PC-9 (cell line): Measurements from ENCODE around the gene BHLHE41. TPM values are rescaled to one million over a fixed set of nuclear protein-coding genes. Genes with fewer than 3 reads are reported as not detected.

Experiments used
- BruUV-seq: library from RNA; stranded (reverse); fragments of 400-500 nt; replicated peaks from 2 replicates; lab custom pipeline; 2021; lab: Mats Ljungman, UMichigan
- CTCF ChIA-PET: fragments of 300-600 bp; sonication (Branson Sonifier 250); formaldehyde crosslinking; loops from one replicate; lab custom pipeline; 2022; ENCODE audit warnings: antibody characterized with exemption; lab: Charles Lee
- POLR2A ChIA-PET: fragments of 300-600 bp; sonication (Branson Sonifier 250); formaldehyde crosslinking; loops from one replicate; lab custom pipeline; 2022; ENCODE audit warnings: antibody characterized with exemption; ENCODE audit not compliant: unreplicated experiment; lab: Charles Lee
- DNase-seq, 2 experiments: peaks; one replicate each; pipeline versions ENCODE4 v3.0.0 to v3.0.0-alpha.2; 2015 to 2022; ENCODE audit warnings: mixed read lengths in 1 of 2
- H2AFZ ChIP-seq: fragments of 200-600 bp; sonication (generic); 2 replicates; pipeline ENCODE4 v1.8.1; 2017; ENCODE audit warnings: antibody characterized with exemption
- H3F3A ChIP-seq: fragments of 200-600 bp; sonication (generic); 2 replicates; pipeline ENCODE4 v1.8.1; 2017; ENCODE audit warnings: antibody characterized with exemption, mild to moderate bottlenecking, low read depth; ENCODE audit not compliant: insufficient read depth
- H3K27ac ChIP-seq: fragments of 200-600 bp; sonication (generic); 2 replicates; pipeline ENCODE4 v1.6.1; 2016; ENCODE audit warnings: mixed run types
- H3K27me3 ChIP-seq: fragments of 200-600 bp; sonication (generic); 2 replicates; pipeline ENCODE4 v1.6.1; 2016; ENCODE audit warnings: low read depth, mixed run types; ENCODE audit not compliant: insufficient read depth
- H3K36me3 ChIP-seq: fragments of 200-600 bp; sonication (generic); 2 replicates; pipeline ENCODE4 v1.6.1; 2016; ENCODE audit warnings: low read depth, mixed run types
- H3K4me1 ChIP-seq: fragments of 200-600 bp; sonication (generic); replicated peaks from 2 replicates; pipeline ENCODE4 v1.6.1; 2016; ENCODE audit warnings: mixed run types; ENCODE audit not compliant: insufficient read depth
- H3K4me2 ChIP-seq: fragments of 200-600 bp; sonication (generic); 2 replicates; pipeline ENCODE4 v1.6.1; 2017; ENCODE audit warnings: mixed run types
- H3K4me3 ChIP-seq: fragments of 200-600 bp; sonication (generic); 2 replicates; pipeline ENCODE4 v1.6.1; 2016; ENCODE audit warnings: mixed run types
- H3K79me2 ChIP-seq: fragments of 200-600 bp; sonication (generic); 2 replicates; pipeline ENCODE4 v1.6.1; 2017; ENCODE audit warnings: low read depth, mixed run types
- H3K9me2 ChIP-seq: fragments of 200-600 bp; sonication (generic); 2 replicates; pipeline ENCODE4 v1.8.1; 2017; ENCODE audit warnings: mild to moderate bottlenecking; ENCODE audit not compliant: insufficient read depth
- H3K9me3 ChIP-seq: fragments of 200-600 bp; sonication (generic); 2 replicates; pipeline ENCODE4 v1.8.1; 2016; ENCODE audit warnings: low read depth; ENCODE audit not compliant: insufficient read depth
- H4K20me1 ChIP-seq: fragments of 200-600 bp; sonication (generic); 2 replicates; pipeline ENCODE4 v1.8.1; 2017; ENCODE audit not compliant: insufficient read depth
- EZH2 ChIP-seq: fragments of 200-600 bp; sonication (generic); IDR thresholded peaks from 2 replicates; pipeline ENCODE4 v1.8.0; 2017; ENCODE audit warnings: antibody characterized with exemption, low read depth
- intact Hi-C: fragments of 100-400 bp; cut with micrococcal nuclease; formaldehyde crosslinking; loops from one replicate; pipeline ENCODE4 v1.10.0; 2022; ENCODE audit not compliant: unreplicated experiment
- total RNA-seq: library from RNA; stranded (reverse); gene quantifications from 2 replicates; pipeline ENCODE4 v1.2.3, GENCODE V29; 2021
- TF ChIP-seq, protein P1 (sequence below): fragments of 200-600 bp; sonication (generic); conservative IDR thresholded peaks from 2 replicates; pipeline ENCODE4 v1.6.1; 2017; ENCODE audit warnings: mixed run types, antibody characterized with exemption, mild to moderate bottlenecking, moderate library complexity

BHLHE41 gene
- total RNA-seq, 1 experiment from 2014 or later = 57.1 TPM

DNA sequence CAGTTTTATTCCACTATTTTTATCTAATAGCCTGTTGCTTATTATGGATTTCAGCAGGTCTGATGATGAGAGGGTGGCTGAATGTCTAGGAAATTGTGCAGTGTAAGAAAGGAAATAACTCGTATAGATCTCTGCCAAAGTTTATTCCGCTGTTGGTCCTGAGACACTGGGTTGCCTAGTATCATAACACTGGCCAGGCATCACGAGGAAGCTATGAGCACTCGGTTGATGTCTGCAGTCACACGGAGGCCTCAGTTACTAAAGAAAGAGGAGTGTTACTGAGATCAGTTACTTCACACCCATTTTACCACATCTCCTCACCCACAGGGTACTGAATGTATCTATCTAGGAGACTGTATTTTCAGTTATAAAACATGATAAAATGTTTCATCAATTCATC, 21.9 kb downstream of the BHLHE41 start:
- no peak for DNase-seq
- 0 out of 2 replicates have a peak, but pooled peaks cover 3% of the 10 kb centered on the region for H3K36me3 ChIP-seq
- TF ChIP-seq, protein P1, sequence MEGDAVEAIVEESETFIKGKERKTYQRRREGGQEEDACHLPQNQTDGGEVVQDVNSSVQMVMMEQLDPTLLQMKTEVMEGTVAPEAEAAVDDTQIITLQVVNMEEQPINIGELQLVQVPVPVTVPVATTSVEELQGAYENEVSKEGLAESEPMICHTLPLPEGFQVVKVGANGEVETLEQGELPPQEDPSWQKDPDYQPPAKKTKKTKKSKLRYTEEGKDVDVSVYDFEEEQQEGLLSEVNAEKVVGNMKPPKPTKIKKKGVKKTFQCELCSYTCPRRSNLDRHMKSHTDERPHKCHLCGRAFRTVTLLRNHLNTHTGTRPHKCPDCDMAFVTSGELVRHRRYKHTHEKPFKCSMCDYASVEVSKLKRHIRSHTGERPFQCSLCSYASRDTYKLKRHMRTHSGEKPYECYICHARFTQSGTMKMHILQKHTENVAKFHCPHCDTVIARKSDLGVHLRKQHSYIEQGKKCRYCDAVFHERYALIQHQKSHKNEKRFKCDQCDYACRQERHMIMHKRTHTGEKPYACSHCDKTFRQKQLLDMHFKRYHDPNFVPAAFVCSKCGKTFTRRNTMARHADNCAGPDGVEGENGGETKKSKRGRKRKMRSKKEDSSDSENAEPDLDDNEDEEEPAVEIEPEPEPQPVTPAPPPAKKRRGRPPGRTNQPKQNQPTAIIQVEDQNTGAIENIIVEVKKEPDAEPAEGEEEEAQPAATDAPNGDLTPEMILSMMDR = no peak
- no peak for TF ChIP-seq EZH2
- intact Hi-C loops = loop anchor here (5.0 kb wide), 1 partner anchor 389 kb away; no protein-coding TSS in a partner anchor
- BruUV-seq = no TSS peak
- H3K9me2 ChIP-seq = 0 out of 2 replicates have a peak, but pooled peaks cover 5% of the 10 kb centered on the region
- peaks cover 58% of the 10 kb centered on the region for H3K4me1 ChIP-seq
- no peaks in the 10 kb centered on the region for H3K79me2 ChIP-seq
- peaks cover 29% of the 10 kb centered on the region for H3F3A ChIP-seq
- H3K4me2 ChIP-seq = no peak overlapping the region
- no peaks in the 10 kb centered on the region for H3K27me3 ChIP-seq
- no peaks in the 10 kb centered on the region for H4K20me1 ChIP-seq
- no peak overlapping the region for H3K4me3 ChIP-seq
- peaks cover 3% of the 10 kb centered on the region; the same call in 1 of the 2 replicates for H3K9me3 ChIP-seq
- H3K27ac ChIP-seq = no peak overlapping the region
- POLR2A ChIA-PET = no interaction called here
- H2AFZ ChIP-seq = no peak overlapping the region
- CTCF ChIA-PET = no interaction called here

DNA sequence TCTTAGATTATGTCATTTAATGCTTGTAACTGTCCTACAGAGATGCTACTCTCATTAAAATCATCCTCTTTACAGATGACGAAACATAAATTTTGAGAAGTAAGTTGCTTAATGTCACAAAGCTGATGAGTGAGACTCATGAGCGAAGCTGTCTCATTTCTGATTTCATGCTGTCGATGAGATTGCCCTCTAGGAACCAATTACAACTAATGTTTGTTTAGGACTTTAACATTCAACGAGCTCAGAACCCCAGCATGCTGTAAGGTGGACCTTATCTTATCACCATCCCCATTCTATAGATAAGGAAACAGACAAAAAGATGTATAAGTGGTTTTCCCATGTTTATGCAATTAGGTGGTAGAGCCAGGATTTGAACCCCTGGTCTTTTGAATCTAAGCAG, 23.1 kb downstream of the BHLHE41 start:
- TF ChIP-seq EZH2 = no peak
- TF ChIP-seq, protein P1 = no peak

DNA sequence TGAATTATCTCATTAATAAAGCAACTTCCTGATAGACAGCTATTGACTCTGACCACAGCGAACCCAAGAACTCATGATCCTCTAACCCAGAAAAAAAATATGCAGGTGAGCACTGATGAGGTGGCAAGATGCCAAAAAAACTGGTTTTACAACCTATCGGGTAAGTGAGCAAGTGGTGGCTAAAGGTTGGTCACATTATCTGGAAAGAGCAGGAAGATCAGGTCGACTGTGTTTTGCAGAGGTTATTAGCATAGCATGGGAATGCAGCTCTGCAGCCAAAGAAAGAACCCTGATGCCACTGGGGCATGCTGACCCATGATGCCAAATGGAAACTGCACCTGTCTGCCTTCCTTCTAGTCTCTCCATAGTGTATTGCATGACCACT, 23.5 kb downstream of the BHLHE41 start:
- TF ChIP-seq, protein P1 = no peak
- no peak for TF ChIP-seq EZH2
- peak overlapping the region; percentile 82 for H3K27ac ChIP-seq
- H4K20me1 ChIP-seq = no peaks in the 10 kb centered on the region
- BruUV-seq = no TSS peak
- H3K27me3 ChIP-seq = no peaks in the 10 kb centered on the region
- H3K36me3 ChIP-seq = 0 out of 2 replicates have a peak, but pooled peaks cover 3% of the 10 kb centered on the region
- H3K4me2 ChIP-seq = peak overlapping the region; percentile 60
- ChIA-PET POLR2A (interaction anchor here (0.5 to 0.8 kb wide), 10 partner anchors 10 to 1390 kb away, joined by 3 to 8 read pairs (median 4); partner anchors contain the start of gene STK38L), CTCF (no interaction called here)
- DNase-seq = peak; percentile 88 to 99
- H3K9me2 ChIP-seq = 0 out of 2 replicates have a peak, but pooled peaks cover 6% of the 10 kb centered on the region
- H3K79me2 ChIP-seq = no peaks in the 10 kb centered on the region
- intact Hi-C loops = loop anchor here (1.0 to 5.0 kb wide), 8 partner anchors 10 to 731 kb away; partner anchors contain the start of gene ITPR2
- no peak overlapping the region for H2AFZ ChIP-seq
- H3F3A ChIP-seq = peaks cover 29% of the 10 kb centered on the region
- H3K9me3 ChIP-seq = peaks cover 3% of the 10 kb centered on the region; the same call in 1 of the 2 replicates
- H3K4me3 ChIP-seq = peak overlapping the region; percentile 25; the same call in 1 of the 2 replicates
- H3K4me1 ChIP-seq = peaks cover 73% of the 10 kb centered on the region

More for the DNA sequence above, 23.1 kb downstream of the BHLHE41 start:
- Histone ChIP-seq H2AFZ (no peak overlapping the region), H3K9me2 (0 out of 2 replicates have a peak, but pooled peaks cover 6% of the 10 kb centered on the region), H3K36me3 (0 out of 2 replicates have a peak, but pooled peaks cover 3% of the 10 kb centered on the region), H3F3A (peaks cover 29% of the 10 kb centered on the region), H3K4me3 (peak overlapping the region; percentile 25; the same call in 1 of the 2 replicates), H3K27ac (peak overlapping the region; percentile 82), H3K9me3 (peaks cover 3% of the 10 kb centered on the region; the same call in 1 of the 2 replicates), H4K20me1 (no peaks in the 10 kb centered on the region), H3K79me2 (no peaks in the 10 kb centered on the region), H3K27me3 (no peaks in the 10 kb centered on the region), H3K4me1 (peaks cover 70% of the 10 kb centered on the region), H3K4me2 (peak overlapping the region; percentile 60)
- DNase-seq = no peak
- intact Hi-C loops = loop anchor here (1.0 to 5.0 kb wide), 8 partner anchors 10 to 731 kb away; partner anchors contain the start of gene ITPR2
- CTCF ChIA-PET = no interaction called here
- no TSS peak for BruUV-seq
- POLR2A ChIA-PET = interaction anchor here (0.6 to 0.8 kb wide), 5 partner anchors 11 to 1390 kb away, joined by 3 to 6 read pairs (median 3); no protein-coding TSS in a partner anchor
